A549 treated with GW870086 at 1 μM for 4 hours (cell line): Measurements from ENCODE around the gene RAB2B. TPM values are rescaled to one million over a fixed set of nuclear protein-coding genes. Genes with fewer than 3 reads are reported as not detected.

Experiments used
- total RNA-seq: library from RNA; stranded (reverse); fragments of 200-300 nt; extraction: Qiagen RNA extraction; gene quantifications from 5 replicates; pipeline ENCODE4 v1.2.3, GENCODE V29; 2022; ENCODE audit warnings: low read depth

Gene RAB2B
- 10.8 to 15.1 TPM (median 12.6 TPM) in 5 replicates for total RNA-seq

GRCh38 chr14:21476925-21477681 lies at the start of gene RAB2B, which contains the start of gene TOX4:
RAB2B (minus strand) TSS chr14:21476959; CDS start chr14:21476872, 87 bp downstream.
TOX4 (plus strand) TSS chr14:21477195; CDS start chr14:21477279, 84 bp downstream.

GRCh38 chr14:21525962-21526671 lies 49.4 kb upstream of the RAB2B start, which contains the start of gene SALL2:
SALL2 (minus strand) TSS chr14:21526346; CDS start chr14:21526127, 219 bp downstream.

DNA sequence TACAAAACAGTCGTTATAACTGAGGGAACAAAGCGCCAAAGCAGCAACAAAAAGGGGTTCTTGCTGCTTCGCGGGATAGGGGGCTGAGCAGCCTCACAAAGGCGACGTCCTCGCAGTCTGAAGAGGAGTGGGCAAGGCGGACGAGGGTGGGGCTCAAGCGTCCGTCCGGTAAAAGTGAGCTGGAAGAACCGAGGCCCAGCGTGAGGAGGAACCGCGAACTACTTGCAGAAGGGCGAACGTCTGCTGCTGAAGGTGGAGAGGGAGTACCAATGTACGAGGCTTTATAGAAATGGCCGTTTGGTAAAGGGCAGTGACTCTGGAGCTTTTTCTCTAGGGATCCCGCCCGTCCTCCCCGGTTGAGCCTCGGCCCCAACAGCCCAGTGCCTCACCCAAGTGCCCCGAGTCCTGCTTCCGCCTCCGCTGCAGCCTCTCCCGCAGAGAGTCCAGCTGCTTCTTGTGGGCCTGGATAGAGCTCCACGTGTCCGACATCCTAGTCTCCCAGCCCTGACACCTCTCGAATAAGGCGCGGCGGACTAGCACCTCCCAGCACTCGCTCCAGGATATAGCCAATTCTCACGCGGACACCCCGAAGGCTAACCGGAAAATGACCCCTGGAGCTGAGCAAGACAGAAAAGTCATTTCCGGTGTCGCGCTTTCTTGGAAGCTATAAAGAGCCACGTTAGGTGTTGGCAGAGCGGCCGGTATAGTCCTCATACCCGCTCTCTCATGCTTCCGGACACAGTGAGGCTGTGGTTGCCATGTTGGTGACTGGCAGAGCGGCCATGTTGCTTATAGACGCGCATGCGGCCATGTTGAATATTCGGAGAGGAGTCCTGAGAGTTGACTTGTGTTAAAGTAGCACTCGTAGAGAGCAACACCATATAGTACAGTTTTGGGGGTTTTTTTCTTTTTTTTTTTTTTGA lies 34.2 kb upstream of the RAB2B start, which contains the start of gene METTL3:
Gene METTL3, minus strand, starts transcription at position 606 of the 923 bp plus-strand sequence. Its CDS starts 117 bp downstream, at position 489.

DNA sequence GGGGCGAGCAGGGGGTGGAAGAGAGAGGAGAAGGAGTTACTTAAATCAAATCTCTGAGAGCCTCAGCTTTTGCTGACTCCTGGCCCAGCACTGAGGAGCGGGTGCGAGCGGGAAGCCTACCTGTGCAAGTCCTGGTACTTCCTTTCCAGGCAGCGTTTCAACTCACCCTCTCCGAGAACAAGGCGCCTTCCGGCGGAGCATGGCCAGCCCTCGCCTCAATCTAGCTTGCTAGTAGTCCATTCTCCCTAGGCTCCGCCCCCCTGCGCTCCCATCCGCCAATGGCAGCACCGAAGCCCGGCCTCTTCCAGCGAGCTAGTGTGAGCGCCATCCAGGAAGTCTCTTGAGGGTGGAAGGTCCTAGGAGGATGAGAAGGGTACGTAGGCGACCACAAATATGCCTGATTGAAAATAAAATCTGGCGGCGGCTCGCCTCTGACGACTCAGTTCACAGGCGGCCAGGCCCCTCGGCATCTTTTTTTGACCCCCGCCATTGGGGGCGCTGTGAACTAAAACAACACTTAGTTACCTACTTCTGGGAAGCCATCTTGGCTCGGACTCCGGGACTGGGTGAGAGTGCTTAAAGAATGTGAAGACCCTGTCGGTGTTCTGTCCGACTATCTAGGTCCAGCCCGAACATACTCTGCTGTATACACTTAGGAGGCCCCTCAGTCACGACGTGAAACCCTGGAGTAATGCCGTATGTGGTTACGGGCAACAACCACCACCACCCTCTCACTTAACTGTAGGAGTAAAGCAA lies 20.7 kb downstream of the RAB2B start, which contains the start of gene CHD8:
Gene CHD8, minus strand, starts transcription at position 212 of the 756 bp plus-strand sequence. CDS start 24,480 bp downstream, outside the sequence.

Other genes starting within 250 kb of the RAB2B start
- gene HNRNPC, start 207.5 kb downstream of the RAB2B start, total RNA-seq, result 791 to 1,079 TPM (median 796 TPM) in 5 replicates
- 0.06 to 0.30 TPM (median 0.20 TPM) in 5 replicates for gene RPGRIP1, start 196.9 kb downstream of the RAB2B start, total RNA-seq
- 92.6 to 111 TPM (median 98.7 TPM) in 5 replicates for gene SUPT16H, start 92.9 kb downstream of the RAB2B start, total RNA-seq
- 38.6 to 42.7 TPM (median 40.3 TPM) in 5 replicates for gene CHD8, start 20.8 kb downstream of the RAB2B start, total RNA-seq
- gene TOX4, start 236 bp upstream of the RAB2B start, total RNA-seq, result 50.9 to 71.2 TPM (median 66.9 TPM) in 5 replicates
- gene METTL3, start 34.4 kb upstream of the RAB2B start, total RNA-seq, result 41.6 to 49.0 TPM (median 47.9 TPM) in 5 replicates
- 0.73 to 1.3 TPM (median 0.85 TPM) in 5 replicates for gene SALL2, start 49.4 kb upstream of the RAB2B start, total RNA-seq
- gene OR10G3, start 103.1 kb upstream of the RAB2B start, total RNA-seq, result not detected in 5 replicates
- gene OR10G2, start 158.0 kb upstream of the RAB2B start, total RNA-seq, result not detected in 5 replicates
- not detected in 5 replicates for gene OR4E2, start 176.9 kb upstream of the RAB2B start, total RNA-seq
- gene OR4E1, start 196.9 kb upstream of the RAB2B start, total RNA-seq, result not detected in 5 replicates